ENCODE measurements around the gene CNKSR2. TPM values are rescaled to one million over a fixed set of nuclear protein-coding genes. Genes with fewer than 3 reads are reported as not detected.
"Not testable (repeated sequence)": the region's sequence is repeated elsewhere in the genome, so short reads cannot be mapped to it uniquely, and the experiment has no call there.

CNKSR2 gene
- total RNA-seq, 4 donors from 2014 or later: 1.1 to 3.6 (median 2.2) TPM

DNA sequence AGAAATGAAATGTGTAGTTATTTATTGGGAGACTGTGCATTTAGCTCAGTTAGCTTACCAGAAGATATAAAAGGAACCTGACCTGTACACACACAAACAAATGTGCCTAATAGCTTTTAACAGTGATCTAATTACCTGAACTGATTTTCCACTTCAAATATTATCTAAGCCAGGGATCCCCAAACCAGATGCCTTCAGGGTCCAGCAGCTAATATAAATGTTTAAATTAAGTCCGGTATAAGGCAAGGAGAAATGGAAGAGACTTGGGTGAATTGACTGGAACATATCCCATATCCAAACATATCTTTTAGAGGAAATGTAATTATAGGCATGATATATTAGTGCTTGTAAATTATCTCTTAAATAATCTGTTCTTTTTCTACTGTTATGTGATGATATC, 66.7 kb downstream of the CNKSR2 start:
- 56 to 73% methylated on average over 1 of the region's 1 CpG for WGBS, 2 donors
- intact Hi-C loops (cut with DNase I; ENCODE audit: low total_unique reads): no loop called here
- no peak overlapping the region for H3K4me3 ChIP-seq (ENCODE audit: low read depth, poor library complexity, severe bottlenecking)
- TF ChIP-seq, protein P1, sequence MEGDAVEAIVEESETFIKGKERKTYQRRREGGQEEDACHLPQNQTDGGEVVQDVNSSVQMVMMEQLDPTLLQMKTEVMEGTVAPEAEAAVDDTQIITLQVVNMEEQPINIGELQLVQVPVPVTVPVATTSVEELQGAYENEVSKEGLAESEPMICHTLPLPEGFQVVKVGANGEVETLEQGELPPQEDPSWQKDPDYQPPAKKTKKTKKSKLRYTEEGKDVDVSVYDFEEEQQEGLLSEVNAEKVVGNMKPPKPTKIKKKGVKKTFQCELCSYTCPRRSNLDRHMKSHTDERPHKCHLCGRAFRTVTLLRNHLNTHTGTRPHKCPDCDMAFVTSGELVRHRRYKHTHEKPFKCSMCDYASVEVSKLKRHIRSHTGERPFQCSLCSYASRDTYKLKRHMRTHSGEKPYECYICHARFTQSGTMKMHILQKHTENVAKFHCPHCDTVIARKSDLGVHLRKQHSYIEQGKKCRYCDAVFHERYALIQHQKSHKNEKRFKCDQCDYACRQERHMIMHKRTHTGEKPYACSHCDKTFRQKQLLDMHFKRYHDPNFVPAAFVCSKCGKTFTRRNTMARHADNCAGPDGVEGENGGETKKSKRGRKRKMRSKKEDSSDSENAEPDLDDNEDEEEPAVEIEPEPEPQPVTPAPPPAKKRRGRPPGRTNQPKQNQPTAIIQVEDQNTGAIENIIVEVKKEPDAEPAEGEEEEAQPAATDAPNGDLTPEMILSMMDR (IDR thresholded peaks at IDR 0.05): no peak
- no peak for TF ChIP-seq POLR2A (IDR thresholded peaks at IDR 0.05)
- no peak for DNase-seq (ENCODE audit: low spot score in 2 of 2)

GRCh38 chrX:21457718-21458117, 83.5 kb downstream of the CNKSR2 start:
- intact Hi-C loops (cut with DNase I; ENCODE audit: low total_unique reads): no loop called here
- TF ChIP-seq POLR2A (IDR thresholded peaks at IDR 0.05): no peak
- TF ChIP-seq, protein P1 (IDR thresholded peaks at IDR 0.05): no peak
- H3K4me3 ChIP-seq (ENCODE audit: low read depth, poor library complexity, severe bottlenecking): no peak overlapping the region
- no peak for DNase-seq (ENCODE audit: low spot score in 2 of 2)

GRCh38 chrX:21469071-21469470, 94.9 kb downstream of the CNKSR2 start:
- H3K4me3 ChIP-seq (ENCODE audit: low read depth, poor library complexity, severe bottlenecking): no peak overlapping the region
- no peak for DNase-seq (ENCODE audit: low spot score in 2 of 2)
- intact Hi-C loops (cut with DNase I; ENCODE audit: low total_unique reads): no loop called here
- no peak for TF ChIP-seq POLR2A (IDR thresholded peaks at IDR 0.05)
- TF ChIP-seq, protein P1 (IDR thresholded peaks at IDR 0.05): no peak
- WGBS, 2 donors: 73 to 97% methylated on average over 1 of the region's 1 CpG

DNA sequence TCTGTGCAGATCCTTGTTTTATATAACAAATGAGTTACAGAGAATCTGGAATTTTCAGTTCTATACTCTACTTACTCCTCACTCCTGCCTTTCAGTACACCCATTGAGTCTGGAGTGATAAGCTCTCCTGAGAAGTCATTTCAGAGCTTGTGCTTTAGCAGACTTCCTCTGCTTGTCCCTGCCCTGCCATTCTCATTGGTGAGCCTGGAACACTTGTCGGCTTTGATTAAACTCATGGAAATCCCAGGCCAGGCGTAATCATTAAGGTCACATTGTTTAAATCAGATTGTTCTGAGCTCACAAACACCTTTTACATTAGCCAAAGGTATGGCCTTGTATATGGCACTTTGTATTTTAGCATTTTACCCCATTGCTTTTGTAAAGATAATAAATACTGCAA, 102.7 kb downstream of the CNKSR2 start:
- TF ChIP-seq POLR2A (IDR thresholded peaks at IDR 0.05): no peak
- TF ChIP-seq, protein P1 (IDR thresholded peaks at IDR 0.05): no peak
- intact Hi-C loops (cut with DNase I; ENCODE audit: low total_unique reads): loop anchor here (5.0 kb wide), 1 partner anchor 935 kb away; no protein-coding TSS in a partner anchor
- WGBS, 2 donors: 84 to 88% methylated on average over 2 of the region's 2 CpGs
- H3K4me3 ChIP-seq (ENCODE audit: low read depth, poor library complexity, severe bottlenecking): no peak overlapping the region
- DNase-seq (ENCODE audit: low spot score in 2 of 2): no peak

DNA sequence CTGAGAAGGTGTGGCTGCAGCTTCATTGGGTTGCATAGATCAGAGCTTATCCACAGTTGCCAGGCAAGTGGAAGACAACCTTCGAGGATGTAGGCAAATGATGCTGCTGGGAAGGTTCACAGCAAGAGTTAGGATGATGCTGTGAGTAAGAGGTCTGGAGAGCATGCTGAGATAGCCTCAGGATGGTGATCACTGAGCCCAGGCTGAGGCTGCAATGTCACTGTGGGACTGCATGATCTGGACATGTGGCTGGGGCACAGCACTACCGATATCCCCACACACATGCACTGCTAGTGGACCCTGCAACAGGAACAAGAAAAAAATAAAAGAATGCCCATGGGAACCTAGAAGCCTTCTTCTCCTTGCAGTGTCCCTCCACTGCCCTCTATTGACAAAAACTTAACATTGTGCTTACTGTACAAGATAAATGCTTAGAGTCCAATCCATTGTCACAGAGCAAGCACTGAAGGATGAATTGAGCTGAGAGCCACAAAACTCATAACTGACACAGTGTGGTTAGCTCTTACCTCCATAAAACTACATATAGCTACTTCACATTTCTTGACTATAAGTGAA, 105.6 kb downstream of the CNKSR2 start:
- intact Hi-C loops (cut with DNase I; ENCODE audit: low total_unique reads): loop anchor here (5.0 kb wide), 1 partner anchor 937 kb away; no protein-coding TSS in a partner anchor
- no peak for DNase-seq (ENCODE audit: low spot score in 2 of 2)
- no peak overlapping the region for H3K4me3 ChIP-seq (ENCODE audit: low read depth, poor library complexity, severe bottlenecking)
- 19 to 23% methylated on average over 2 of the region's 2 CpGs for WGBS, 2 donors
- no peak for TF ChIP-seq POLR2A (IDR thresholded peaks at IDR 0.05)
- TF ChIP-seq, protein P1 (IDR thresholded peaks at IDR 0.05): no peak

- intact Hi-C loops (cut with DNase I; ENCODE audit: low total_unique reads): no loop called here
- 64 to 72% methylated on average over 2 of the region's 2 CpGs for WGBS, 2 donors
- TF ChIP-seq, protein P1 (IDR thresholded peaks at IDR 0.05): no peak
- no peak for TF ChIP-seq POLR2A (IDR thresholded peaks at IDR 0.05)
- H3K4me3 ChIP-seq (ENCODE audit: low read depth, poor library complexity, severe bottlenecking): no peak overlapping the region
- no peak for DNase-seq (ENCODE audit: low spot score in 2 of 2)
Measured at GRCh38 chrX:21481761-21482160, 107.5 kb downstream of the CNKSR2 start.

GRCh38 chrX:21484051-21484450, 109.8 kb downstream of the CNKSR2 start:
- H3K4me3 ChIP-seq (ENCODE audit: low read depth, poor library complexity, severe bottlenecking); intact Hi-C loops (cut with DNase I; ENCODE audit: low total_unique reads); DNase-seq (ENCODE audit: low spot score in 2 of 2): not testable (repeated sequence)
- WGBS, 2 donors: 81 to 84% methylated on average over 7 of the region's 7 CpGs

All from lower leg skin (tissue), 4 donors.